DOHH2 (cell line): Measurements from ENCODE around the gene FOSL2.

ENCODE experiments used
- H3F3A ChIP-seq: fragments of 200-600 bp; sonication (generic), shearing (Covaris generic); 2 replicates; pipeline ENCODE4 v1.6.0; 2016; ENCODE audit warnings: antibody characterized with exemption, mild to moderate bottlenecking; ENCODE audit not compliant: control insufficient read depth, insufficient read depth
- H3K27ac ChIP-seq: fragments of 200-600 bp; sonication (generic); 2 replicates; pipeline ENCODE4 v1.5.1; 2014; ENCODE audit warnings: low read depth, mild to moderate bottlenecking, low read length, moderate library complexity
- H3K27me3 ChIP-seq: fragments of 200-600 bp; sonication (generic); 2 replicates; pipeline ENCODE4 v1.6.1; 2014; ENCODE audit warnings: mild to moderate bottlenecking, low read length, mixed read lengths; ENCODE audit not compliant: control insufficient read depth
- H3K36me3 ChIP-seq: fragments of 200-600 bp; sonication (generic); 2 replicates; pipeline ENCODE4 v1.6.1; 2014; ENCODE audit warnings: mild to moderate bottlenecking, low read length, moderate library complexity, mixed read lengths; ENCODE audit not compliant: control insufficient read depth
- H3K4me1 ChIP-seq: fragments of 200-600 bp; sonication (generic); 2 replicates; pipeline ENCODE4 v1.6.1; 2014; ENCODE audit warnings: mild to moderate bottlenecking, low read length, mixed read lengths; ENCODE audit not compliant: control insufficient read depth
- H3K4me2 ChIP-seq: fragments of 200-600 bp; sonication (generic); 2 replicates; pipeline ENCODE4 v1.6.0; 2014; ENCODE audit warnings: mild to moderate bottlenecking, low read length, moderate library complexity
- H3K4me3 ChIP-seq: fragments of 200-600 bp; sonication (generic); 2 replicates; pipeline ENCODE4 v1.5.1; 2014; ENCODE audit warnings: mild to moderate bottlenecking, low read length, mixed read lengths
- H3K79me2 ChIP-seq: fragments of 200-600 bp; sonication (generic); 2 replicates; pipeline ENCODE4 v1.6.1; 2014; ENCODE audit warnings: mild to moderate bottlenecking, low read length, mixed read lengths; ENCODE audit not compliant: control insufficient read depth
- H3K9me2 ChIP-seq: fragments of 200-600 bp; sonication (generic); replicated peaks from 2 replicates; pipeline ENCODE4 v1.6.1; 2014; ENCODE audit warnings: mild to moderate bottlenecking, low read length, mixed read lengths; ENCODE audit not compliant: control insufficient read depth
- H3K9me3 ChIP-seq: fragments of 200-600 bp; sonication (generic); 2 replicates; pipeline ENCODE4 v1.6.1; 2014; ENCODE audit warnings: antibody characterized with exemption, low read length, mixed read lengths; ENCODE audit not compliant: control insufficient read depth, insufficient read depth
- H4K20me1 ChIP-seq: fragments of 200-600 bp; sonication (generic); 2 replicates; pipeline ENCODE4 v1.6.0; 2014; ENCODE audit warnings: low read depth, mild to moderate bottlenecking, antibody characterized with exemption, low read length, moderate library complexity; ENCODE audit not compliant: control insufficient read depth, insufficient read depth
- EZH2phosphoT487 ChIP-seq: fragments of 200-600 bp; sonication (generic); IDR thresholded peaks from 2 replicates; pipeline ENCODE4 v1.6.1; 2017; ENCODE audit warnings: borderline replicate concordance, mild to moderate bottlenecking, antibody characterized with exemption, low read length, moderate library complexity, mixed read lengths
- TF ChIP-seq, protein P1 (sequence below): fragments of 200-600 bp; sonication (generic); IDR thresholded peaks from one replicate; pipeline ENCODE4 v1.5.1; 2014; ENCODE audit warnings: antibody characterized with exemption, mild to moderate bottlenecking, low read depth, low read length; ENCODE audit not compliant: poor library complexity, severe bottlenecking

FOSL2 gene

DNA sequence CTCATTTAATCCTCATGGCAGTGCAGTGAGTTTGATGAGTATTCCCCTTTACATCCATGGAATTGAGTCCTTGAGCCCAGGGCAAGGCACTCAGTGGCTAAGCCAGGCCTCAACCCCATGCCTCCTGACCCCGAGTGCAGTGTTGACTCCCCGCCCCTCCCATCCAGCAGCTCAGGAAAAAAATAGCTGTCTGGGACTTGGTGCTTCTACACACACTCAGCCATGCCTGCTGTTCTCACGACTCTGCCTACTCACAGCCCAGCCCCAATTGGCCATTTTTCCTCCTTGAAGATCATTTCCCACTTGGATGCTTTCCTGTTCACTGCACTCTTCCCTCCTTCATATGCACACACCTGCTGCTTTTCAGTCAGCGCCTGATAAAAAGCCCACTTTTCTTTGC lies 8.8 kb downstream of the FOSL2 start:
- Histone ChIP-seq H3K9me2 (no peaks in the 10 kb centered on the region), H3K4me2 (no peak overlapping the region), H4K20me1 (no peaks in the 10 kb centered on the region), H3K4me1 (no peaks in the 10 kb centered on the region), H3K9me3 (no peaks in the 10 kb centered on the region), H3K79me2 (no peaks in the 10 kb centered on the region), H3K27me3 (peaks cover 15% of the 10 kb centered on the region; the same call in 1 of the 2 replicates), H3K36me3 (no peaks in the 10 kb centered on the region), H3F3A (no peaks in the 10 kb centered on the region), H3K27ac (no peak overlapping the region), H3K4me3 (no peak overlapping the region)
- TF ChIP-seq EZH2phosphoT487 = no peak
- TF ChIP-seq, protein P1, sequence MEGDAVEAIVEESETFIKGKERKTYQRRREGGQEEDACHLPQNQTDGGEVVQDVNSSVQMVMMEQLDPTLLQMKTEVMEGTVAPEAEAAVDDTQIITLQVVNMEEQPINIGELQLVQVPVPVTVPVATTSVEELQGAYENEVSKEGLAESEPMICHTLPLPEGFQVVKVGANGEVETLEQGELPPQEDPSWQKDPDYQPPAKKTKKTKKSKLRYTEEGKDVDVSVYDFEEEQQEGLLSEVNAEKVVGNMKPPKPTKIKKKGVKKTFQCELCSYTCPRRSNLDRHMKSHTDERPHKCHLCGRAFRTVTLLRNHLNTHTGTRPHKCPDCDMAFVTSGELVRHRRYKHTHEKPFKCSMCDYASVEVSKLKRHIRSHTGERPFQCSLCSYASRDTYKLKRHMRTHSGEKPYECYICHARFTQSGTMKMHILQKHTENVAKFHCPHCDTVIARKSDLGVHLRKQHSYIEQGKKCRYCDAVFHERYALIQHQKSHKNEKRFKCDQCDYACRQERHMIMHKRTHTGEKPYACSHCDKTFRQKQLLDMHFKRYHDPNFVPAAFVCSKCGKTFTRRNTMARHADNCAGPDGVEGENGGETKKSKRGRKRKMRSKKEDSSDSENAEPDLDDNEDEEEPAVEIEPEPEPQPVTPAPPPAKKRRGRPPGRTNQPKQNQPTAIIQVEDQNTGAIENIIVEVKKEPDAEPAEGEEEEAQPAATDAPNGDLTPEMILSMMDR = no peak

DNA sequence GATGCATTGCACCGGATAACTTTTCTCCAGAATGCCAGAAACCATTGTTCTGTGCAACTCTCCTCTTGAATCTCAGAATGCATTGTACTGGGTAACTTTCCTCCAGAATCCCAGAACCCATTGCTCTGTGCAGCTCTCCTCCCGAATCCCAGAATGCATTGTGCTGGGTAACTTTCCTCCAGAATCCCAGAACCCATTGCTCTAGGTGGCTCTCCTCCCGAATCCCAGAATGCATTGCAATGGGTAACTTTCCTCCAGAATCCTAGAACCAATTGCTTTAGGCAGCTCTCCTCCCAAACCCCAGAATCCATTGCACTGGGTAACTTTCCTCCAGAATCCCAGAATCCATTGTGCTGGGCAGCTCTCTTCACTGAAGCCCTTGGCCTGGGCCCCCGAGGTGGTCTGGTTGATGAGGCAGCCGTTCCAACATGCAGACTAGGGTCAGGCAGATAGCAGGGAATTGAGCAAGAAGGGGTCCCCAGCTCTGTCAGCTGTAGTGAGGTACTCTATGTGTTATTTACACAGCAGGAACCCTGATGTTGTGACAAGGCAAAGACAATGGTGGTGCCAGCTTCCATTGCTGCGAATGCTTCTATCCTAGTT lies 9.4 kb downstream of the FOSL2 start:
- Histone ChIP-seq H3K27me3 (peaks cover 14% of the 10 kb centered on the region; the same call in 1 of the 2 replicates), H3K9me3 (no peaks in the 10 kb centered on the region), H3K79me2 (no peaks in the 10 kb centered on the region), H3K4me1 (no peaks in the 10 kb centered on the region), H4K20me1 (no peaks in the 10 kb centered on the region), H3K4me2 (no peak overlapping the region), H3F3A (no peaks in the 10 kb centered on the region), H3K9me2 (no peaks in the 10 kb centered on the region), H3K4me3 (no peak overlapping the region), H3K27ac (no peak overlapping the region), H3K36me3 (no peaks in the 10 kb centered on the region)
- TF ChIP-seq, protein P1 = no peak
- no peak for TF ChIP-seq EZH2phosphoT487

DNA sequence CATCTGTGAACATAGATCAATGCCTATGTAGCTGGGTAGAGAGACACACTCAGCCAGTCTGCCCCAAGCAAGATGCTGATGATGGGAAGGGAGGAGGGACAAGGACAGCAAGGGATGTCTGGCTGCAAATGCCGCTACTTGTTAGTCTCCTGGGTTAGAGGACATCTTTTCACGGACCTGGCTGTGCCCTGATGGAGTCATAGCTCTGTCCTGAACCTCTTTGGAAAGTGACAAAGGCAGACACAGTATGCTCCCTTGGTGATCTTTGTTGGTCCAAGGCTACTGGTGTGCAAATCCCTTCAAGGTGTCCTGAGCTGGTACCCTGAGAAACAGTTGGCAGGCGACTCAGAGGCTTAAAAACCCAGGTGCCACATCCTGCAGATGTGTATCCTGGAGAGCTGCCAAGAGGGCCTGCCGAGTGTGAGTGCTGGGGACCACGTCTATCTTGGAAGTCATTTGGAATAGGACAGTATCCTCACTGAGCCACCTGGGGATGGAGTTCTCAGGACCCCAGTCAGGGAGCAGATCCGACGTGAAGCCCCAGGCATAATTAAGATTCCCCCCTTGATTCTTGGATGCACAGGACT lies 10.8 kb downstream of the FOSL2 start:
- no peaks in the 10 kb centered on the region for H4K20me1 ChIP-seq
- H3K4me1 ChIP-seq = no peaks in the 10 kb centered on the region
- no peaks in the 10 kb centered on the region for H3F3A ChIP-seq
- no peak for TF ChIP-seq EZH2phosphoT487
- TF ChIP-seq, protein P1 = no peak
- H3K79me2 ChIP-seq = no peaks in the 10 kb centered on the region
- H3K9me3 ChIP-seq = no peaks in the 10 kb centered on the region
- no peak overlapping the region for H3K4me2 ChIP-seq
- no peaks in the 10 kb centered on the region for H3K9me2 ChIP-seq
- no peak overlapping the region for H3K4me3 ChIP-seq
- peaks cover 7% of the 10 kb centered on the region; the same call in 1 of the 2 replicates for H3K27me3 ChIP-seq
- no peak overlapping the region for H3K27ac ChIP-seq
- H3K36me3 ChIP-seq = no peaks in the 10 kb centered on the region
